OCI-LY7 (cell line): Measurements from ENCODE around the gene ABHD12. TPM values are rescaled to one million over a fixed set of nuclear protein-coding genes. Genes with fewer than 3 reads are reported as not detected.

Source experiments
- BruUV-seq: library from RNA; stranded (reverse); fragments of 400-500 nt; replicated peaks from 2 replicates; lab custom pipeline; 2021; lab: Mats Ljungman, UMichigan
- CTCF ChIA-PET: fragments of 300-600 bp; sonication (Branson Sonifier 250); formaldehyde crosslinking; loops from one replicate; lab custom pipeline; 2022; ENCODE audit warnings: antibody characterized with exemption; ENCODE audit not compliant: unreplicated experiment; lab: Charles Lee
- POLR2A ChIA-PET: fragments of 300-600 bp; sonication (Branson Sonifier 250); formaldehyde crosslinking; loops from one replicate; lab custom pipeline; 2022; ENCODE audit warnings: antibody characterized with exemption; lab: Charles Lee
- DNase-seq: peaks from one replicate; pipeline ENCODE4 v3.0.0-alpha.2; 2015; ENCODE audit warnings: low spot score
- H2AFZ ChIP-seq: fragments of 200-600 bp; sonication (generic), shearing (Covaris generic); 2 replicates; pipeline ENCODE4 v1.6.1; 2014; ENCODE audit warnings: mild to moderate bottlenecking, antibody characterized with exemption, low read length, moderate library complexity
- H3K27ac ChIP-seq: fragments of 200-600 bp; sonication (generic); 2 replicates; pipeline ENCODE4 v1.5.1; 2014; ENCODE audit warnings: mixed run types, low read depth, mild to moderate bottlenecking, moderate library complexity, low read length, inconsistent platforms; ENCODE audit not compliant: poor library complexity, severe bottlenecking
- H3K36me3 ChIP-seq: fragments of 200-600 bp; sonication (generic); 2 replicates; pipeline ENCODE4 v1.6.1; 2014; ENCODE audit warnings: mild to moderate bottlenecking, antibody characterized with exemption, low read length, moderate library complexity, mixed read lengths; ENCODE audit not compliant: insufficient read depth
- H3K4me1 ChIP-seq: fragments of 200-600 bp; sonication (generic); 2 replicates; pipeline ENCODE4 v1.5.1; 2014; ENCODE audit warnings: mild to moderate bottlenecking, low read length; ENCODE audit not compliant: insufficient read depth, poor library complexity, severe bottlenecking
- H3K4me2 ChIP-seq: fragments of 200-600 bp; sonication (generic); 2 replicates; pipeline ENCODE4 v1.6.1; 2014; ENCODE audit warnings: mild to moderate bottlenecking, low read length
- H3K4me3 ChIP-seq: fragments of 200-600 bp; sonication (generic); 2 replicates; pipeline ENCODE4 v1.5.1; 2014; ENCODE audit warnings: mild to moderate bottlenecking, low read depth, low read length; ENCODE audit not compliant: poor library complexity, severe bottlenecking
- H3K79me2 ChIP-seq: fragments of 200-600 bp; sonication (generic); 2 replicates; pipeline ENCODE4 v1.6.1; 2016; ENCODE audit warnings: low read depth, mild to moderate bottlenecking, low read length, moderate library complexity, mixed read lengths; ENCODE audit not compliant: insufficient read depth
- H3K9me2 ChIP-seq: fragments of 200-600 bp; sonication (generic); 2 replicates; pipeline ENCODE4 v1.6.1; 2016; ENCODE audit warnings: mild to moderate bottlenecking, low read length, mixed read lengths; ENCODE audit not compliant: insufficient read depth
- H3K9me3 ChIP-seq: fragments of 200-600 bp; sonication (generic); 2 replicates; pipeline ENCODE4 v1.6.1; 2014; ENCODE audit warnings: mild to moderate bottlenecking, mixed run types, low read length, mixed read lengths
- H4K20me1 ChIP-seq: fragments of 200-600 bp; sonication (generic); 2 replicates; pipeline ENCODE4 v1.6.1; 2014; ENCODE audit warnings: mild to moderate bottlenecking, antibody characterized with exemption, low read length, moderate library complexity, mixed read lengths; ENCODE audit not compliant: insufficient read depth
- CTCF ChIP-seq: fragments of 200-600 bp; sonication (generic); conservative IDR thresholded peaks from 2 replicates; pipeline ENCODE4 v1.5.1; 2014; ENCODE audit warnings: mild to moderate bottlenecking, antibody characterized with exemption, low read length, moderate library complexity, mixed read lengths
- EZH2phosphoT487 ChIP-seq: fragments of 200-600 bp; sonication (generic); IDR thresholded peaks from 2 replicates; pipeline ENCODE4 v1.6.1; 2018; ENCODE audit warnings: low read depth, borderline replicate concordance, mild to moderate bottlenecking, mixed run types, antibody characterized with exemption, low read length, moderate library complexity, mixed read lengths
- intact Hi-C: fragments of 100-400 bp; cut with micrococcal nuclease; formaldehyde crosslinking; loops from one replicate; pipeline ENCODE4 v1.10.0; 2022; ENCODE audit not compliant: unreplicated experiment
- total RNA-seq, 2 experiments: library from RNA; depleted of rRNA in 1 of 2; stranded (reverse); fragments of >200 nt in 1 of 2; shearing (Covaris generic) in 1 of 2; gene quantifications; 2 replicates each; pipeline ENCODE4 v1.2.3, GENCODE V29; 2014 to 2022

The ABHD12 gene
- total RNA-seq, 2 experiments from 2014 or later: 10.6 to 12.9 TPM

GRCh38 chr20:25324412-25324811, 66.2 kb downstream of the ABHD12 start:
- CTCF ChIA-PET: no interaction called here
- H3K4me1 ChIP-seq: peaks cover 14% of the 10 kb centered on the region
- POLR2A ChIA-PET: no interaction called here
- H3K27ac ChIP-seq: no peak overlapping the region
- no TSS peak for BruUV-seq
- H4K20me1 ChIP-seq: no peaks in the 10 kb centered on the region
- H3K4me3 ChIP-seq: no peak overlapping the region
- H3K9me3 ChIP-seq: no peaks in the 10 kb centered on the region
- H3K9me2 ChIP-seq: no peaks in the 10 kb centered on the region
- no peaks in the 10 kb centered on the region for H3K36me3 ChIP-seq
- no peak for DNase-seq
- intact Hi-C loops: no loop called here
- H3K79me2 ChIP-seq: no peaks in the 10 kb centered on the region
- TF ChIP-seq EZH2phosphoT487 (no peak), CTCF (no peak)
- no peak overlapping the region for H2AFZ ChIP-seq
- no peak overlapping the region for H3K4me2 ChIP-seq

- ChIA-PET POLR2A (no interaction called here), CTCF (no interaction called here)
- no peaks in the 10 kb centered on the region for H4K20me1 ChIP-seq
- no peaks in the 10 kb centered on the region for H3K36me3 ChIP-seq
- H2AFZ ChIP-seq: no peak overlapping the region
- intact Hi-C loops: no loop called here
- H3K27ac ChIP-seq: no peak overlapping the region
- no peaks in the 10 kb centered on the region for H3K9me3 ChIP-seq
- no peak for DNase-seq
- H3K4me3 ChIP-seq: no peak overlapping the region
- no peaks in the 10 kb centered on the region for H3K9me2 ChIP-seq
- H3K79me2 ChIP-seq: no peaks in the 10 kb centered on the region
- peaks cover 21% of the 10 kb centered on the region for H3K4me1 ChIP-seq
- BruUV-seq: no TSS peak
- no peak overlapping the region for H3K4me2 ChIP-seq
- TF ChIP-seq CTCF (no peak), EZH2phosphoT487 (no peak)
Measured at GRCh38 chr20:25323496-25324246, 67.0 kb downstream of the ABHD12 start.

GRCh38 chr20:25321991-25322390, 68.6 kb downstream of the ABHD12 start:
- no peaks in the 10 kb centered on the region for H4K20me1 ChIP-seq
- intact Hi-C loops: no loop called here
- H3K9me3 ChIP-seq: no peaks in the 10 kb centered on the region
- H3K4me1 ChIP-seq: peaks cover 38% of the 10 kb centered on the region
- no peak overlapping the region for H3K4me2 ChIP-seq
- H3K27ac ChIP-seq: no peak overlapping the region
- DNase-seq: no peak
- H3K36me3 ChIP-seq: no peaks in the 10 kb centered on the region
- POLR2A ChIA-PET: interaction anchor here (0.6 to 0.9 kb wide), 2 partner anchors 14 to 113 kb away, joined by 3 to 9 read pairs; no protein-coding TSS in a partner anchor
- no TSS peak for BruUV-seq
- no peaks in the 10 kb centered on the region for H3K79me2 ChIP-seq
- no peak overlapping the region for H2AFZ ChIP-seq
- CTCF ChIA-PET: no interaction called here
- TF ChIP-seq EZH2phosphoT487 (no peak), CTCF (no peak)
- H3K4me3 ChIP-seq: no peak overlapping the region
- H3K9me2 ChIP-seq: no peaks in the 10 kb centered on the region
